K562 (cell line): ENCODE results near the gene MCC.

Experiments used
- BHLHE40 ChIP-seq: IDR thresholded peaks from 2 replicates; pipeline ENCODE4 v1.6.1; 2011; ENCODE audit warnings: low read length, improper control_type of control experiment
- CEBPB ChIP-seq: fragments of 450-650 bp; IDR thresholded peaks from 2 replicates; pipeline ENCODE4 v1.6.1; 2016; ENCODE audit warnings: missing genetic modification characterization, missing compliant biosample characterization
- KDM2B ChIP-seq: fragments of 250-450 bp; sonication (Bioruptor Pico); IDR thresholded peaks from 2 replicates; pipeline ENCODE4 v1.8.0; 2021; ENCODE audit warnings: mild to moderate bottlenecking, moderate library complexity
- SRSF1 ChIP-seq: fragments of 200-400 bp; formaldehyde crosslinking; IDR thresholded peaks from 2 replicates; pipeline ENCODE4 v1.6.1; 2017; ENCODE audit warnings: mild to moderate bottlenecking, low read depth, low read length, moderate library complexity
- STAT5B ChIP-seq: fragments of 250-450 bp; sonication (Bioruptor Pico); IDR thresholded peaks from 2 replicates; pipeline ENCODE4 v1.8.0; 2021; ENCODE audit warnings: mild to moderate bottlenecking, inconsistent platforms
- TCF7L2 ChIP-seq: fragments of 150-350 bp; IDR thresholded peaks from 2 replicates; pipeline ENCODE4 v1.6.1; 2016; ENCODE audit warnings: low read depth, mild to moderate bottlenecking, low read length, moderate library complexity
- UBTF ChIP-seq, 2 experiments: IDR thresholded peaks; 2 replicates each; pipeline ENCODE4 v1.6.1; 2012; ENCODE audit warnings: improper control_type of control experiment in 2 of 2, low read depth in 2 of 2, low read length in 2 of 2, borderline replicate concordance in 1 of 2
- ZNF655 ChIP-seq: fragments of 250-450 bp; sonication (Bioruptor Pico); IDR thresholded peaks from 2 replicates; pipeline ENCODE4 v1.5.0; 2021
- ZNF717 ChIP-seq: fragments of 250-450 bp; sonication (Bioruptor Pico); IDR thresholded peaks from 2 replicates; pipeline ENCODE4 v1.5.0; 2021
- ZZZ3 ChIP-seq: fragments of 450-650 bp; IDR thresholded peaks from 2 replicates; pipeline ENCODE4 v1.6.1; 2016; ENCODE audit warnings: antibody characterized with exemption, mild to moderate bottlenecking, moderate library complexity
- TF ChIP-seq, protein P1 (sequence below): fragments of 450-650 bp; formaldehyde crosslinking; IDR thresholded peaks from 2 replicates; pipeline ENCODE4 v1.4.0; 2022; ENCODE audit warnings: mild to moderate bottlenecking, moderate library complexity
- TF ChIP-seq, protein P2 (sequence below), 3 experiments: IDR thresholded peaks in 2 of 3; conservative IDR thresholded peaks in 1 of 3; 2 replicates each; pipeline ENCODE4 v1.5.1; 2011 to 2012; ENCODE audit warnings: low read length in 3 of 3, mild to moderate bottlenecking in 3 of 3, control low read depth in 2 of 3, improper control_type of control experiment in 1 of 3, inconsistent platforms in 1 of 3, low read depth in 1 of 3, mixed read lengths in 1 of 3, moderate library complexity in 1 of 3; ENCODE audit not compliant: insufficient read depth in 2 of 3
- TF ChIP-seq, protein P3 (sequence below), 2 experiments: fragments of 200-800 bp in 1 of 2; sonication (Bioruptor generic) in 1 of 2; sonication (generic) in 1 of 2; formaldehyde crosslinking in 1 of 2; IDR thresholded peaks in 1 of 2; conservative IDR thresholded peaks in 1 of 2; 2 replicates each; pipeline versions ENCODE4 v1.5.0 to v1.6.1; 2016 to 2020; ENCODE audit warnings: missing compliant biosample characterization in 1 of 2, missing genetic modification characterization in 1 of 2, missing genetic modification reagents in 1 of 2

DNA sequence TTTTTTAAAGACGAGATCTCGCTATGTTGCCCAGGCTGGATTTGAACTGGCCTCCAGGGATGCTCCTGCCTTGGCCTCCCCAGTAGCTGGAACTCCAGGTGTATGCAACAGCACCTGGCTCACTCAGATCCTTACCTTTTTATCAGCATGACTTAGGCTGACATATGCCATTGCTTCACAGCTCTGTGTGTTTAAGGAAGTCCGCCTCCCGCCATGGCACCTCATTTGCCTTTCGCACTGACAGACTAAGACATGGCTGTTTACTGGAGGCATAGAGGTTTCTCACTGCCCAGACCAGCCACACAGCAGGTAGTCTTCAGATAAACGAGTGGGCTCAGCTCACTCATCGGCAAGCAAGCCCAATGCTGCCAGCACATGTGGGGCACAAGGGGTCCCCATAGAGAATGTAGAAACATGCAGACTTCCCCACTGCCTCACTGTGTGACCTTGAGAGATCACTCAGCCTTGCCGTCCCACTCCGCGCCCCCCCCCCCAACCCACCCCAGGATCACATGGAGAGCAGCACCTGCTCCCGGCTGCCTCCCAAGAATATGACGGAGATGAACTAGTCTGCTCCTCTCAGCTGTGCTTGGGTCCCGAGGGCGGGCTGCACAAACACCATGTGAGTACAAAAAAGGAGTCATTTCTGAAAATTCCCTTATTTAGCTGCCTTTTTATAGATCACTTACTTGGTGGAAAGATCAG is 448.9 kb downstream of the MCC start:
- TF ChIP-seq, protein P1, sequence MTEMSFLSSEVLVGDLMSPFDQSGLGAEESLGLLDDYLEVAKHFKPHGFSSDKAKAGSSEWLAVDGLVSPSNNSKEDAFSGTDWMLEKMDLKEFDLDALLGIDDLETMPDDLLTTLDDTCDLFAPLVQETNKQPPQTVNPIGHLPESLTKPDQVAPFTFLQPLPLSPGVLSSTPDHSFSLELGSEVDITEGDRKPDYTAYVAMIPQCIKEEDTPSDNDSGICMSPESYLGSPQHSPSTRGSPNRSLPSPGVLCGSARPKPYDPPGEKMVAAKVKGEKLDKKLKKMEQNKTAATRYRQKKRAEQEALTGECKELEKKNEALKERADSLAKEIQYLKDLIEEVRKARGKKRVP: no peak
- TF ChIP-seq STAT5B: no peak
- TF ChIP-seq TCF7L2: no peak
- no peak for TF ChIP-seq ZZZ3
- TF ChIP-seq BHLHE40: no peak
- no peak for TF ChIP-seq UBTF (IDR thresholded peaks at IDR 0.05; ENCODE audit: borderline replicate concordance in 1 of 2, low read depth in 2 of 2, low read length in 2 of 2)
- TF ChIP-seq KDM2B (CRISPR knock-in tag): no peak
- TF ChIP-seq, protein P2, sequence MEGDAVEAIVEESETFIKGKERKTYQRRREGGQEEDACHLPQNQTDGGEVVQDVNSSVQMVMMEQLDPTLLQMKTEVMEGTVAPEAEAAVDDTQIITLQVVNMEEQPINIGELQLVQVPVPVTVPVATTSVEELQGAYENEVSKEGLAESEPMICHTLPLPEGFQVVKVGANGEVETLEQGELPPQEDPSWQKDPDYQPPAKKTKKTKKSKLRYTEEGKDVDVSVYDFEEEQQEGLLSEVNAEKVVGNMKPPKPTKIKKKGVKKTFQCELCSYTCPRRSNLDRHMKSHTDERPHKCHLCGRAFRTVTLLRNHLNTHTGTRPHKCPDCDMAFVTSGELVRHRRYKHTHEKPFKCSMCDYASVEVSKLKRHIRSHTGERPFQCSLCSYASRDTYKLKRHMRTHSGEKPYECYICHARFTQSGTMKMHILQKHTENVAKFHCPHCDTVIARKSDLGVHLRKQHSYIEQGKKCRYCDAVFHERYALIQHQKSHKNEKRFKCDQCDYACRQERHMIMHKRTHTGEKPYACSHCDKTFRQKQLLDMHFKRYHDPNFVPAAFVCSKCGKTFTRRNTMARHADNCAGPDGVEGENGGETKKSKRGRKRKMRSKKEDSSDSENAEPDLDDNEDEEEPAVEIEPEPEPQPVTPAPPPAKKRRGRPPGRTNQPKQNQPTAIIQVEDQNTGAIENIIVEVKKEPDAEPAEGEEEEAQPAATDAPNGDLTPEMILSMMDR (IDR thresholded peaks at IDR 0.05 in 2 of 3, conservative IDR thresholded peaks at IDR 0.05 in 1 of 3; ENCODE audit: insufficient read depth in 2 of 3, low read depth in 1 of 3, low read length in 3 of 3): no peak
- TF ChIP-seq ZNF655: no peak
- no peak for TF ChIP-seq CEBPB (tag)
- no peak for TF ChIP-seq ZNF717 (CRISPR knock-in tag)
- TF ChIP-seq, protein P3, sequence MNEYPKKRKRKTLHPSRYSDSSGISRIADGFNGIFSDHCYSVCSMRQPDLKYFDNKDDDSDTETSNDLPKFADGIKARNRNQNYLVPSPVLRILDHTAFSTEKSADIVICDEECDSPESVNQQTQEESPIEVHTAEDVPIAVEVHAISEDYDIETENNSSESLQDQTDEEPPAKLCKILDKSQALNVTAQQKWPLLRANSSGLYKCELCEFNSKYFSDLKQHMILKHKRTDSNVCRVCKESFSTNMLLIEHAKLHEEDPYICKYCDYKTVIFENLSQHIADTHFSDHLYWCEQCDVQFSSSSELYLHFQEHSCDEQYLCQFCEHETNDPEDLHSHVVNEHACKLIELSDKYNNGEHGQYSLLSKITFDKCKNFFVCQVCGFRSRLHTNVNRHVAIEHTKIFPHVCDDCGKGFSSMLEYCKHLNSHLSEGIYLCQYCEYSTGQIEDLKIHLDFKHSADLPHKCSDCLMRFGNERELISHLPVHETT (CRISPR knock-in tag; conservative IDR thresholded peaks at IDR 0.05 in 1 of 2, IDR thresholded peaks at IDR 0.05 in 1 of 2): no peak
- no peak for TF ChIP-seq SRSF1
